Breast epithelium (tissue), 3 donors: ENCODE data around the gene NME7.

ENCODE experiments used
- POLR2A ChIP-seq: fragments of 450-650 bp; IDR thresholded peaks from one replicate; pipeline ENCODE4 v1.6.1; 2016; ENCODE audit warnings: antibody characterized with exemption, mild to moderate bottlenecking, moderate library complexity
- POLR2AphosphoS5 ChIP-seq, 3 donors: sonication (generic); formaldehyde crosslinking; IDR thresholded peaks; one replicate each; pipeline ENCODE4 v1.6.1; 2017; ENCODE audit warnings: antibody characterized with exemption in 3 of 3

DNA sequence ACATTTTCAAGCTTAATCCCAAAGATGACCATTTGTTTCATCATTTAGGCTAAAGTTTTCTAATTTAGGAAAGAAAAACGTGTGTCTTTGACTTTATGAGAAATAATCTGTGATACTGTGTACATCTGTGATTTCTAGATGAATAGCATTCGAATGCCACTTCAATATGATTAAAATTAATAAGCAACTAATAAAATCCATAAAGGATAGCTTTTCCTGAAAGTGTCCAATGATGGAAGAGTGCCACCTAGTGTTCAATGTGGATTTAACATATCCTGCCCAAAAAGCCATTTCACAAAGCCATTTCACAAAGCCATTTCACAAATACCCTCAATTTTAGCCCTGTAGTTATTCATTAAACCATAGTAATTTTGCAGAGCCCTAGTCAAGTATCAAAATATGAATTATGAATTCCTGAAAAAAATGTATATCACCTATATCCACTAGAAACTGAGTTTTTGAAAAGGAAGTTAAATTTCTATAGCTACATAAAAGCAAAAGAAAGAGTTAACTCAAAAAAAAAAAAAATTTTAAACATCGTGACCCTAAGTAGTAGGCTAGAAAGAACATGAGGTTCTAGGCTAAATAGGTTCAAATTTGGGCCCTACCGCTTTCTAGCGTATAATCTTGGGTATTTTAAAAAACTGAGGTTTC, 19.1 kb downstream of the NME7 start:
- TF ChIP-seq POLR2AphosphoS5 (IDR thresholded peaks at IDR 0.05) (no peak), POLR2A (no peak)
